Ovary (tissue), 10 donors: Measurements from ENCODE around the gene KRT27. TPM values are rescaled to one million over a fixed set of nuclear protein-coding genes. Genes with fewer than 3 reads are reported as not detected.

ENCODE experiments used
- DNase-seq, 5 donors: peaks; one replicate each; pipeline ENCODE4 v3.0.0-alpha.2; 2019 to 2020
- H3K27ac ChIP-seq, 2 donors: fragments of 200-600 bp; one replicate each; pipeline versions ENCODE4 v1.5.1 to v1.8.0; 2019 to 2022
- H3K27me3 ChIP-seq: fragments of 200-600 bp; one replicate; pipeline ENCODE4 v1.8.0; 2022
- H3K36me3 ChIP-seq: fragments of 200-600 bp; sonication (generic); one replicate; pipeline ENCODE4 v1.5.1; 2019
- H3K4me1 ChIP-seq: one replicate; pipeline ENCODE4 v1.8.1; 2013; ENCODE audit warnings: mild to moderate bottlenecking, moderate library complexity; ENCODE audit not compliant: insufficient read depth
- H3K4me3 ChIP-seq: fragments of 200-600 bp; sonication (generic); one replicate; pipeline ENCODE4 v1.5.1; 2017
- H3K9me3 ChIP-seq, 2 donors: fragments of 200-600 bp in 1 of 2; sonication (generic) in 1 of 2; one replicate each; pipeline versions ENCODE4 v1.5.1 to v1.8.1; 2013 to 2019; ENCODE audit warnings: mild to moderate bottlenecking in 1 of 2, moderate library complexity in 1 of 2
- CTCF ChIP-seq, 3 donors: fragments of 450-650 bp in 2 of 3; fragments of 200-600 bp in 1 of 3; IDR thresholded peaks; one replicate each; pipeline versions ENCODE4 v1.5.1 to v1.8.0; 2016 to 2022; ENCODE audit warnings: antibody characterized with exemption in 3 of 3, mild to moderate bottlenecking in 1 of 3
- EP300 ChIP-seq: sonication (generic); formaldehyde crosslinking; IDR thresholded peaks from one replicate; pipeline ENCODE4 v1.6.1; 2017; ENCODE audit warnings: antibody characterized with exemption
- POLR2A ChIP-seq: fragments of 450-650 bp; IDR thresholded peaks from one replicate; pipeline ENCODE4 v1.6.1; 2017; ENCODE audit warnings: antibody characterized with exemption, mild to moderate bottlenecking, moderate library complexity
- WGBS, 3 donors: extraction: QIAGEN DNeasy Blood & Tissue Kit in 1 of 3; methylation state at CpG; one replicate each; pipeline versions ENCODE4 v1.1.5 to v1.1.7; 2013 to 2017; 5-methylcytosine and 5-hydroxymethylcytosine counted together
- intact Hi-C, 4 donors: fragments of 100-400 bp; cut with DNase I; formaldehyde crosslinking; loops; one replicate each; pipeline versions ENCODE4 v1.11.0 to v1.15.1; 2022 to 2023
- long read RNA-seq, 3 donors: library from polyadenylated mRNA in 2 of 3; unstranded in 2 of 3; transcript quantifications; one replicate each; pipeline ENCODE4 v2.0.0 and lab custom pipeline, GENCODE V29; 2021 to 2026
- polyA plus RNA-seq, 2 donors: library from polyadenylated mRNA; stranded (reverse); fragments of 200-250 nt in 1 of 2; fragments of 350-450 nt in 1 of 2; fragmentation: Illumina TruSeq in 1 of 2; extraction: RNeasy Lipid Tissue Mini Kit (QIAGEN cat#74804) in 1 of 2; gene quantifications; one replicate each; pipeline ENCODE4 v1.2.3, GENCODE V29; 2013 to 2014
- total RNA-seq, 7 donors: library from RNA; depleted of rRNA in 2 of 7; stranded (reverse); fragments of >200 nt in 2 of 7; fragmentation: NEBNext Ultra II Directional in 3 of 7; extraction: Animal tissue kit (Norgen Biotek cat#: 25700) in 3 of 7; gene quantifications; one replicate each; pipeline versions ENCODE4 v1.1.0 to v1.2.4, GENCODE V29; 2016 to 2023
- donor health status: DM: no; HTN: no; CAD: no; lungs with moderate emphysema.
- donor health status: DM: no; HTN: no; CAD: no.
- donor health status: Bipolar disorder and iron deficiency.
- donor health status: DM: yes; HTN: yes; CAD: no.
- donor health status: DM: no; HTN: no; CAD: no.
- donor health status: DM: yes; HTN: yes; CAD: no.

Gene KRT27, protein sequence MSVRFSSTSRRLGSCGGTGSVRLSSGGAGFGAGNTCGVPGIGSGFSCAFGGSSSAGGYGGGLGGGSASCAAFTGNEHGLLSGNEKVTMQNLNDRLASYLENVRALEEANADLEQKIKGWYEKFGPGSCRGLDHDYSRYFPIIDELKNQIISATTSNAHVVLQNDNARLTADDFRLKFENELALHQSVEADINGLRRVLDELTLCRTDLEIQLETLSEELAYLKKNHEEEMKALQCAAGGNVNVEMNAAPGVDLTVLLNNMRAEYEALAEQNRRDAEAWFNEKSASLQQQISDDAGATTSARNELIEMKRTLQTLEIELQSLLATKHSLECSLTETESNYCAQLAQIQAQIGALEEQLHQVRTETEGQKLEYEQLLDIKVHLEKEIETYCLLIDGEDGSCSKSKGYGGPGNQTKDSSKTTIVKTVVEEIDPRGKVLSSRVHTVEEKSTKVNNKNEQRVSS
- total RNA-seq (not detected), polyA plus RNA-seq (not detected)
- long read RNA-seq, donor 1 = 0 reads
- long read RNA-seq, donor 2 = 0 reads
- long read RNA-seq, donor 3 = 0 reads

DNA sequence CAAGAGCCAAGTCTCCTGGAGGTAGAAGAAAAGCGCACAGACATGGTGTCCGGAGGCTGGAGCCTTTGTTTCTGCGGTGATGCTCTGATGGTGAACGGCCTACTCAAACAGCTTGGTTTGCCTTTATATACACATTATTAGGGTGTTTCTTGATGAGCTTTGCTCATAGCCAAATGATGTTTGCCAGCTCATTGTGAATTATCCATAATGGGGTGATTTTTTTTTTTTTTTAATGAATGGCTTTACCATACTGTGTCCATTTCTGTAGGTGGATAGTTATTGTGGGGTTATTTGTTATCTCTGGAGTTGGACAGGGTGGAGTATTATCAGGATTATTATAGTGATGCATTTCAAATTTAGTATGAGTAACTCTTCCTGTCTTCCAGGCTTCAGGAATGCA is at the start of gene KRT27:
Gene KRT27, minus strand, starts transcription at position 101 of the 400 bp plus-strand sequence. Its CDS starts 57 bp downstream, at position 44.
- H3K9me3 ChIP-seq = no peaks in the 10 kb centered on the region
- no peaks in the 10 kb centered on the region for H3K27me3 ChIP-seq
- H3K36me3 ChIP-seq = no peaks in the 10 kb centered on the region
- DNase-seq = no peak
- H3K27ac ChIP-seq = no peak within 1 kb of the TSS
- intact Hi-C loops = no loop called here
- H3K4me3 ChIP-seq = no peak within 1 kb of the TSS
- 97 to 98% (median 98%) methylated on average over 4 of the region's 4 CpGs for WGBS, 3 donors
- no peak for TF ChIP-seq POLR2A
- no peak for TF ChIP-seq EP300
- no peak for TF ChIP-seq CTCF (IDR thresholded peaks at IDR 0.05)
- no peaks in the 10 kb centered on the region for H3K4me1 ChIP-seq

DNA sequence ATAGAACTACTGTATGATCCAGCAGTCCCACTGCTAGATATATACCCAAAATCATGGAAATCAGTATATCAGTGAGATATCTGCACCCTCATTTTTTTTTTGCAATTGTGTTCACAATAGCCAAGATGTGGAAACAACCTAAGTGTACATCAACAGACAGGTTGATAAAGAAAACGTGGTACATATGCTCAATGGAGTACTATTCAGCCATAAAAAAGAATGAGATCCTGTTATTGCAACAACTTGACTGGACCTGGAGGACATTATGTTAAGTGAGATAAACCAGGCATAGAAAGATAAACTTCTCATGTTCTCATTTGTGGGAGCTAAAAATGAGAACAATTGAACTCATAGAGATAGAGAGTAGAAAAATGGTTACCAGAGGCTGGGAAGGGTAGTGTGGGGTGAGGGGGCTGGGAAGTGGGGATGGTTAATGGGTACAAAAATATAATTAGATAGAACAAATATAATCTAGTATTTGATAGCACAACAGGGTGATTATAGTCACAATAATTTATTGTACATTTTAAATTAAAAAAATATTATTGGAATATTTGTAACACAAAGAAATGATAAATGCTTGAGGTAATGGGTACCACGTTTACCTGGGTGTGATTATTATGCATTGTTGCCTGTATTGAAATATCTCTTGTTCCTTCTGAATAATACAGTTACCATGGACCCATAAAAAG is 47.9 kb upstream of the KRT27 start:
- Histone ChIP-seq H3K4me3 (no peak overlapping the region), H3K36me3 (no peaks in the 10 kb centered on the region), H3K4me1 (no peaks in the 10 kb centered on the region), H3K27me3 (no peaks in the 10 kb centered on the region), H3K9me3 (no peaks in the 10 kb centered on the region), H3K27ac (no peak overlapping the region)
- no peak for DNase-seq
- WGBS, 3 donors = 86 to 94% (median 89%) methylated on average over 2 of the region's 2 CpGs
- intact Hi-C loops = no loop called here
- TF ChIP-seq EP300 = no peak
- TF ChIP-seq POLR2A = no peak
- TF ChIP-seq CTCF (IDR thresholded peaks at IDR 0.05) = no peak

- 63 to 83% (median 79%) methylated on average over 4 of the region's 4 CpGs for WGBS, 3 donors
- intact Hi-C loops = no loop called here
- Histone ChIP-seq H3K4me1 (no peaks in the 10 kb centered on the region), H3K36me3 (no peaks in the 10 kb centered on the region), H3K9me3 (no peaks in the 10 kb centered on the region), H3K27ac (no peak overlapping the region), H3K4me3 (no peak overlapping the region), H3K27me3 (no peaks in the 10 kb centered on the region)
- DNase-seq = no peak
- TF ChIP-seq POLR2A (no peak), EP300 (no peak), CTCF (IDR thresholded peaks at IDR 0.05) (no peak)
Observed at GRCh38 chr17:40828454-40829044, 46.2 kb upstream of the KRT27 start.

DNA sequence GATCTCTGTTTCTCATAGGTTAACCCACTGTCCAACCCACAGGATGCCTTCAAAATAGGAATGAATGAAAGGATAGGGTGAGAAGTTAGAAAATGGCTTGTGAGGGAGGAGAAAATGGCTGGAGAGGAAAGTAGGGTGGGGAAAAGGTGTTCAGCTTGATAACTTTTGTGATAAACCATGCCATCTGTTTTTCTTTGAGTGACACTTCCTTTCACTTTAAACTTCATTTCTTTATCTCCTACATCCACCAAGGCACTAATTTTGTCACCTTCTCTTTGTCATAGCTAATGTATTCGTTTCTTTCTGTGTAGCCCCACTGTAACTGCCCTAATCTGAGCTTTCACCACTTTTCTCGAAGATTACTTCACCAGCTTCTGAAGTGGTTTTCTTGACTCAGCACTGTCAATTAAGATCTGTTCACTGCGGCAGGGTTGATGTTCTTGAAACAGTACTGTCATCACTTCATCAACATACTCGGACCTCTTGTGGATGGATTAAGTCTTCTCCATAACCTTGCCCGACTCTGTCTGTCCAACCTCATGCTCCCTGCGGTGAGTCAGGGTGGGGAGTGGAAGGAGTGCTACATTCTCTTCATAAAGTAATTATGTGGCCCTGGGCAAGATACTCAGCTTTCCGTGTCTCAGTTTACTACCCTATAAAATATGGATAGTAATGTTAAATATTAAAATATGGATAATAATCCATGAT is 45.5 kb upstream of the KRT27 start:
- no peaks in the 10 kb centered on the region for H3K9me3 ChIP-seq
- intact Hi-C loops = no loop called here
- no peaks in the 10 kb centered on the region for H3K36me3 ChIP-seq
- no peak for TF ChIP-seq POLR2A
- no peak for TF ChIP-seq CTCF (IDR thresholded peaks at IDR 0.05)
- no peak for TF ChIP-seq EP300
- H3K27me3 ChIP-seq = no peaks in the 10 kb centered on the region
- no peak overlapping the region for H3K27ac ChIP-seq
- DNase-seq = no peak
- WGBS, 3 donors = 83 to 91% (median 90%) methylated on average over 7 of the region's 7 CpGs
- H3K4me3 ChIP-seq = no peak overlapping the region
- no peaks in the 10 kb centered on the region for H3K4me1 ChIP-seq
